HG02642 (cell line): ENCODE measurements around the gene JRKL.
"Not testable (repeated sequence)": the region's sequence is repeated elsewhere in the genome, so short reads cannot be mapped to it uniquely, and the experiment has no call there.

Source experiments
- ATAC-seq: cut with Tn5 transposase; IDR thresholded peaks from one replicate; pipeline ENCODE4 v1.9.1; 2021; ENCODE audit warnings: mild to moderate bottlenecking; ENCODE audit not compliant: unreplicated experiment, poor library complexity

The JRKL gene

DNA sequence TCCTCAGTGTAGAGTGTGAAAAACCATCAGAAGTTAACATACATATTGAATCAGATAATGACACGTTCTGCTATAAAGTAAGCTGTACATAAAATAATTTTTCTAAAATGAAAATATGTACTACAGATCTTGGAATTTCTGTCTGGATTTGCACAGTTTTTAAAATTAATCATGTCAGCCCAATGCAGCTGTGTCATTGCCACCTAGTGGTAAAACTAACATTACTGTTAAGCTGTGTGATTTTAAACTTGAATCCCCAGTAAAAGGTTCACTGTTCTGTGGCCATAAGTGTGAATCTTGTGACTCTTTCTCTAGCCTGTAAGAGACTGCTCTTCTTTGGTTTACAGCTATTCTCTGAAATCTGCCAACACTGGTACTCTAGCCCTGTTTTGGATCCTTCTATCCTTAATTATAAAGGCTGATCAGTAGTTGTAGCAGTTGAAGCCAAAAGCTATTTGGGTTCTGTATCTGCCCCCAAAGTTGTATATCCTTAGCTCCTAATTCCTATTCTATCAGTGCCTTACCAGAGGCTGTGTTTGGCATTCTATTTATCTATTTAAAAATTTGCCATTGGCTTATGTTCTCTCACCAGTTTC is 4.0 kb downstream of the JRKL start:
- ATAC-seq: no peak

DNA sequence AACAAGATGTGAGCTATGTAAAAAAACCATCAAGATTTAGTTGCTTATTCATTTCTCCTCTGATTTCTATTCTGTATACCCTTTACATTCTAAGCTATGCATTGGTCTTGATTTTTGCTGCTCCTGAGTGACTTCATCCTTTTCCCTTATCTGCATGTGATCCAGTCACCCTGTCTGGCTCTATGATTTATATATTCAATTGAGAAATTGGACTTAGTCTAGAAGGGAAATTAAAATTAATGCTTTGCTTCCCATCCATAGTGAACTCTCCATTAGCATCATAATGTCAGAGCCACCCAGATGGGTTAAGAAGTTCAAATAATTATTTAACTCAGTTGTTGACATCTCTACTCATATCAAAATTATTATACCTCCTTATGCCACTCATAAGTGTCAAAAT is 5.0 kb downstream of the JRKL start:
- ATAC-seq: no peak

DNA sequence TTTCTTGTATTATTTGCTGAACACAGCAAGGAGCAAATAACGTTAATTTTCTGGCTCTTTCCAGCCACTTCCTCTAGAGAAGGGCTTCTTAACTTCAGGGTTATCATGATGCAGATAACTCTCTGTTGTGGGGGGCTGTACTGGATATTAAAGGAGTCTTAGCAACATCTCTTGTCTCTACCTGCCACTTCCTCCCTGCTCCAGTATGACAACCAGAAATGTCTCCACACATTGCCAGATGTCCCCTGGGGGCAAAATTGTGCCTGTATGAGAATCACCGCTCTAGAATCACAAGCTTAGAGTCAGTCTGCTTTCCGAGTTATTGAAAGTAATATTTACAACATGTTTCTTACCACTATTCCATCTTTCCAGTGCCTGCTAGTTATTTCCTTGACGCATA is 6.8 kb downstream of the JRKL start:
- no peak for ATAC-seq

DNA sequence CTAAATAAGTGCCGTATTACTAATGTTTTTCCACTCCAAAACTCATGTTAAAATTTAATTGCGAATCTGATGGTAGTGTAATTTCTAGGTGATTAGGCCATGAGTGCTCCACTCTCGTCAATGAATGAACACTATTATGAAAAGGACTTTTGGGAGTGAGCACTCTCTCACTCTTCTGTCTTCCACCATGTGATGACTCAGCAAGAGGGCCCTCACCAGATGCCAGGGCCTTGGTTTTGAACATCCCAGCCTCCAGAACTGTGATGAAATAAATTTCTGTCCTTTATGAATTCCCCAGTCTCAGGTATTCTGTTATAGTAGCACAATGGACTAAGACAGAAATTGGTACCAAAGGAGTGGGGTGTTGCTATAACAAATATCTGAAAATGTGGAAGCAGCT is 8.1 kb downstream of the JRKL start:
- no peak for ATAC-seq

DNA sequence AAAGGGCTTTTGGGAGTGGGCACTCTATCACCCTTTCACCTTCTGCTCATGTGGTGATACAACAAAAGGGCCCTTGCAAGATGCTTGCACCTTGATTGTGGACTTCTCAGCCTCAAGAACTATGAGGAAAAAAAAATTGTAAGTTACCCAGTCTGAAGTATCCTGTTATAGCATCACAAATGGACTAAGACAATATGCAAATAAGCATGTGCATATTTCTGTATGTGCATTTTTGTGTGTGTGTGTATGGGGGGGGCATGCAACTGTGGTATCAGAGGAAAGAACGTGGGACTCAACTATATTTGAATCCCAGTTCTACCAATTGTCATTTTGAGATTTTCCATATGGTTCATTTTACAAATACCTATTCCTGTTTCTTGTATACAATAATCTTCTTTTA is 10.9 kb downstream of the JRKL start:
- no peak for ATAC-seq

DNA sequence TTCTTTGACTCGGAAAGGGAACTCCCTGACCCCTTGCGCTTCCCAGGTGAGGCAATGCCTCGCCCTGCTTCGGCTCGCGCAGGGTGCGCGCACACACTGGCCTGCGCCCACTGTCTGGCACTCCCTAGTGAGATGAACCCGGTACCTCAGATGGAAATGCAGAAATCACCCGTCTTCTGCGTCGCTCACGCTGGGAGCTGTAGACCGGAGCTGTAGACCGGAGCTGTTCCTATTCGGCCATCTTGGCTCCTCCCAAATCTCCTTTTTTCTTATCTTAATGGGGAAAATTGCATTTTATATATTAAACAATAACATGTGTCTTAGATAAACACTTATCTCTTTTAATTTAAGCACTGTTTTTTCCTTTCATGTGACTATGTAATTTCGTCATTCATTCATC is 21.6 kb downstream of the JRKL start:
- not testable (repeated sequence) for ATAC-seq

DNA sequence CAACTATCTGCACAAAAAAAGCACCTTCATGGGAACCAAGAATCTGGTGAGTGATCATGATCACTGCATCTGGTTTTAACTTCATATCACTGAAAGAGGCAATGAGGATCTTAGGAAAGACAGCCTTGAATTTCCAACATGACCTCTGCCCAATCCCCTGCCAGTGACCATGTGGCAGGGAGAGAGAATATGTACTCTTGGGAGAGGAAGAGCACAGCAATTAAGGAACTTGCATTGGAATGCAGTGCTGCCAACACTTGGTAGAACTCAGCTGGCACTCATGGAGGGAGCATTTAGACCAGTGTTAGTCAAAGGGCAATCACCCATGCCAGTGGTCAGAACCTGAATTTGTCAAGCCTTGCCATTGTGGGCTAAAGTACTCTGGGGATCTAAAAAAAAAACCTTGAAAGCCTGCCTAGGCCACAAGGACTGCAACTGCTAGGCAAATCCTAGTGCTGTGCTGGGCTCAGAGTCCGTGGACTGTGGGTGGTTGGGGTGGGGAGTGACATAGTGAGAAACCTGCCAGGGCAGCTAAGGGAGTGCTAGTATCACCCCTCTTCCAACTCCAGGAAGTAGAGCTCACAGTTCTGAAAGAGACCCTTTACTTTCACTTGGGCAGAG is 23.1 kb downstream of the JRKL start:
- no peak for ATAC-seq

DNA sequence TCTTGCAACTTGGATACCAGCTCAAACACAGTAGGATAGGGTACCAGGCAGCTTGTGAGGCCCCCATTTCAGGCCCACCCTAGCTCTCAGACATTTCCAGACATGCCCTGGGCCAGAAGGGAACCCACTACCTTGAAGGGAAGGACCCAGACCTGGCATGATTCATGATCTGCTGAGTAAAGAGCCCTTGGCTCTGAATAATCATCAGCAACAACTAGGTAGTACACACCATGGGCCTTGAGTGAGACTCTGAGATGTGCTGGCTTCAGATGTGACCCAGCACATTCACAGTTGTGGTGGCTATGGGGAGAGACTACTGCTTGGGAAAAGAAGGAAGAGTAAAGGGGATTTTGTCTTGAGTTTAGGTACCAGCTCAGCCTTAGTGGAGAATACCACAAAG is 23.6 kb downstream of the JRKL start:
- no peak for ATAC-seq

DNA sequence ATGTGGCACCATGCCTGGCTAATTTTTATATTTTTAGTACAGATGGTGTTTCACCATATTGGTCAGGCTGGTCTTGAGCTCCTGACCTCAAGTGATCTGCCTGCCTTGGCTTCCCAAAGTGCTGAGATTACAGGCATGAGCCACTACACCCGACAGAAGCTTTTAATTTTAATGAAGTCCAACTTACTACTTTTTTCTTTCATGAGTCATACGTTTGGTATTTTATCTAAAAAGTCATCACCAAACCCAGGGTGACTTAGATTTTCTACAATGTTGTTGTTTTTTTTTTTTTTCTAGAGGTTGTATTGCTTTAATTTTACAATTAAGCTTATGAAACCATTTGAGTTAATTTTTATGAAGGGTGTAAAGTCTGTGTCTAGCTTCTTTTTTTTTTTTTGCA is 34.9 kb downstream of the JRKL start:
- no peak for ATAC-seq

DNA sequence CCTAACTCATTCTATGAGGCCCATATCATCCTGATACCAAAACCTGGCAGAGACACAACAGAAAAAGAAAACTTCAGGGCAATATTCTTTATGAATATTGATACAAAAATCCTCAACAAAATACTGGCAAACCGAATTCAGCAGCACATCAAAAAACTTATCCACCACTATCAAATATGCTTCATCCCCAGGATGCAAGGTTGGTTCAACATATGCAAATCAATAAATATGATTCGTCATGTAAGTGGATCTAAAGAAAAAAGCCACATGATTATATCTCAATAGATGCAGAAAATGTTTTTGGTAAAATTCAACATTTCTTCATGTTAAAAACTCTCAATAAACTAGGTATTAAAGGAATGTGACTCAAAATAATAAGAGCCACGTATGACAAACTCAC is 40.9 kb downstream of the JRKL start:
- ATAC-seq: no peak

DNA sequence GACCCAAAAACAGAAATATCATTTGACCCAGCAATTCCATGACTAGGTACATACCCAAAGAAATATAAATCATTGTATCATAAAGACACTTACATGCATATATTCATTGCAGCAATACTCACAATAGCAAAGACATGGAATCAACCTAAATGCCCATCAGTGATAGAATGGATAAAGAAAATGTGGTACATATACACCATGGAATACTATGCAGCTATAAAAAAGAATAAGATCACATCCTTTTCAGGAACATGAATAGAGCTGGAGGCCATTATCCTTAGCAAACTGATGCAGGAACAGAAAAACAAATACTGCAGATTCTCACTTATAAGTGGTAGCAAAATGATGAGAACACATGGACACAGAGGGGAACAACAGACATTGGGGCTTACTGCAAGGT is 42.8 kb downstream of the JRKL start:
- ATAC-seq: not testable (repeated sequence)
